ENCODE measurements around the gene SH3BP5L. TPM values are rescaled to one million over a fixed set of nuclear protein-coding genes. Genes with fewer than 3 reads are reported as not detected.
"Not testable (repeated sequence)": the region's sequence is repeated elsewhere in the genome, so short reads cannot be mapped to it uniquely, and the experiment has no call there.

Gene SH3BP5L
- total RNA-seq, 1 donor = 21.0 TPM

GRCh38 chr1:248812736-248813425 lies 12.8 kb downstream of the SH3BP5L start:
- no peak for DNase-seq (ENCODE audit: low read depth in 2 of 3, low spot score in 2 of 3)

- no peak for DNase-seq (ENCODE audit: low read depth in 2 of 3, low spot score in 2 of 3)
Measured at GRCh38 chr1:248811514-248812490, 13.9 kb downstream of the SH3BP5L start.

GRCh38 chr1:248810727-248811513 lies 14.8 kb downstream of the SH3BP5L start:
- DNase-seq (ENCODE audit: low read depth in 2 of 3, low spot score in 2 of 3) = no peak

GRCh38 chr1:248810000-248810726 lies 15.6 kb downstream of the SH3BP5L start:
- DNase-seq (ENCODE audit: low read depth in 2 of 3, low spot score in 2 of 3) = no peak

- no peak for DNase-seq (ENCODE audit: low read depth in 2 of 3, low spot score in 2 of 3)
Measured at GRCh38 chr1:248808876-248809275, 16.8 kb downstream of the SH3BP5L start.

- DNase-seq (ENCODE audit: low read depth in 2 of 3, low spot score in 2 of 3) = peak; percentile 16 to 65 (median 49)
Measured at GRCh38 chr1:248807067-248807737, 18.5 kb downstream of the SH3BP5L start.

GRCh38 chr1:248805876-248806275 lies 19.8 kb downstream of the SH3BP5L start:
- DNase-seq (ENCODE audit: low read depth in 2 of 3, low spot score in 2 of 3) = peak in 2 of 3 donors; percentile 39 to 63

GRCh38 chr1:248804771-248805681 lies 20.7 kb downstream of the SH3BP5L start:
- DNase-seq (ENCODE audit: low read depth in 2 of 3, low spot score in 2 of 3) = peak in 2 of 3 donors; percentile 73 to 93

- not testable (repeated sequence) for DNase-seq (ENCODE audit: low read depth in 2 of 3, low spot score in 2 of 3)
Measured at GRCh38 chr1:248803501-248803900, 22.2 kb downstream of the SH3BP5L start.

- no peak for DNase-seq (ENCODE audit: low read depth in 2 of 3, low spot score in 2 of 3)
Measured at GRCh38 chr1:248802454-248802853, 23.3 kb downstream of the SH3BP5L start.

- no peak for DNase-seq (ENCODE audit: low read depth in 2 of 3, low spot score in 2 of 3)
Measured at GRCh38 chr1:248800459-248800858, 25.3 kb downstream of the SH3BP5L start.

- DNase-seq (ENCODE audit: low read depth in 2 of 3, low spot score in 2 of 3) = no peak
Measured at GRCh38 chr1:248798791-248799190, 26.9 kb downstream of the SH3BP5L start.

GRCh38 chr1:248794663-248795062 lies 31.1 kb downstream of the SH3BP5L start:
- DNase-seq (ENCODE audit: low read depth in 2 of 3, low spot score in 2 of 3) = not testable (repeated sequence)

- DNase-seq (ENCODE audit: low read depth in 2 of 3, low spot score in 2 of 3) = no peak
Measured at GRCh38 chr1:248793592-248793991, 32.1 kb downstream of the SH3BP5L start.

GRCh38 chr1:248792342-248792741 lies 33.4 kb downstream of the SH3BP5L start:
- DNase-seq (ENCODE audit: low read depth in 2 of 3, low spot score in 2 of 3) = no peak

GRCh38 chr1:248791010-248791409 lies 34.7 kb downstream of the SH3BP5L start:
- no peak for DNase-seq (ENCODE audit: low read depth in 2 of 3, low spot score in 2 of 3)

- DNase-seq (ENCODE audit: low read depth in 2 of 3, low spot score in 2 of 3) = no peak
Measured at GRCh38 chr1:248790456-248790855, 35.3 kb downstream of the SH3BP5L start.

- not testable (repeated sequence) for DNase-seq (ENCODE audit: low read depth in 2 of 3, low spot score in 2 of 3)
Measured at GRCh38 chr1:248789337-248789736, 36.4 kb downstream of the SH3BP5L start.

GRCh38 chr1:248788327-248788726 lies 37.4 kb downstream of the SH3BP5L start:
- no peak for DNase-seq (ENCODE audit: low read depth in 2 of 3, low spot score in 2 of 3)

All from hematopoietic multipotent progenitor cell (in vitro differentiated cells).